Measurements from ENCODE around the gene RARG. TPM values are rescaled to one million over a fixed set of nuclear protein-coding genes. Genes with fewer than 3 reads are reported as not detected.

RARG gene
- total RNA-seq, 1 experiment from 2014 or later: 14.0 TPM

- TF ChIP-seq, protein P1, sequence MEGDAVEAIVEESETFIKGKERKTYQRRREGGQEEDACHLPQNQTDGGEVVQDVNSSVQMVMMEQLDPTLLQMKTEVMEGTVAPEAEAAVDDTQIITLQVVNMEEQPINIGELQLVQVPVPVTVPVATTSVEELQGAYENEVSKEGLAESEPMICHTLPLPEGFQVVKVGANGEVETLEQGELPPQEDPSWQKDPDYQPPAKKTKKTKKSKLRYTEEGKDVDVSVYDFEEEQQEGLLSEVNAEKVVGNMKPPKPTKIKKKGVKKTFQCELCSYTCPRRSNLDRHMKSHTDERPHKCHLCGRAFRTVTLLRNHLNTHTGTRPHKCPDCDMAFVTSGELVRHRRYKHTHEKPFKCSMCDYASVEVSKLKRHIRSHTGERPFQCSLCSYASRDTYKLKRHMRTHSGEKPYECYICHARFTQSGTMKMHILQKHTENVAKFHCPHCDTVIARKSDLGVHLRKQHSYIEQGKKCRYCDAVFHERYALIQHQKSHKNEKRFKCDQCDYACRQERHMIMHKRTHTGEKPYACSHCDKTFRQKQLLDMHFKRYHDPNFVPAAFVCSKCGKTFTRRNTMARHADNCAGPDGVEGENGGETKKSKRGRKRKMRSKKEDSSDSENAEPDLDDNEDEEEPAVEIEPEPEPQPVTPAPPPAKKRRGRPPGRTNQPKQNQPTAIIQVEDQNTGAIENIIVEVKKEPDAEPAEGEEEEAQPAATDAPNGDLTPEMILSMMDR (conservative IDR thresholded peaks at IDR 0.05; ENCODE audit: low read depth, low read length): no peak
- no peak for TF ChIP-seq EZH2 (IDR thresholded peaks at IDR 0.05; ENCODE audit: borderline replicate concordance, low read depth, low read length, poor library complexity, severe bottlenecking)
- Histone ChIP-seq H3K36me3 (ENCODE audit: insufficient read depth, low read length, poor library complexity, severe bottlenecking) (no peaks in the 10 kb centered on the region), H3K27ac (ENCODE audit: low read depth, low read length, poor library complexity, severe bottlenecking) (no peak overlapping the region), H3K4me3 (ENCODE audit: low read depth, low read length, poor library complexity, severe bottlenecking) (no peak overlapping the region), H3K27me3 (replicated peaks; ENCODE audit: insufficient read depth, low read depth, low read length, poor library complexity) (no peaks in the 10 kb centered on the region), H3K4me1 (ENCODE audit: insufficient read depth, low read length, poor library complexity, severe bottlenecking) (peaks cover 6% of the 10 kb centered on the region), H3K9me3 (ENCODE audit: low read depth, low read length, poor library complexity, severe bottlenecking) (no peaks in the 10 kb centered on the region)
- ChIA-PET CTCF (no interaction called here), POLR2A (ENCODE audit: low non-redundant PET) (no interaction called here)
- no TSS peak for BruUV-seq (replicated peaks)
- DNase-seq (ENCODE audit: low spot score): no peak
- intact Hi-C loops (cut with micrococcal nuclease; ENCODE audit: unreplicated experiment): no loop called here
Observed at GRCh38 chr12:53255996-53256395, 24.0 kb upstream of the RARG start.

DNA sequence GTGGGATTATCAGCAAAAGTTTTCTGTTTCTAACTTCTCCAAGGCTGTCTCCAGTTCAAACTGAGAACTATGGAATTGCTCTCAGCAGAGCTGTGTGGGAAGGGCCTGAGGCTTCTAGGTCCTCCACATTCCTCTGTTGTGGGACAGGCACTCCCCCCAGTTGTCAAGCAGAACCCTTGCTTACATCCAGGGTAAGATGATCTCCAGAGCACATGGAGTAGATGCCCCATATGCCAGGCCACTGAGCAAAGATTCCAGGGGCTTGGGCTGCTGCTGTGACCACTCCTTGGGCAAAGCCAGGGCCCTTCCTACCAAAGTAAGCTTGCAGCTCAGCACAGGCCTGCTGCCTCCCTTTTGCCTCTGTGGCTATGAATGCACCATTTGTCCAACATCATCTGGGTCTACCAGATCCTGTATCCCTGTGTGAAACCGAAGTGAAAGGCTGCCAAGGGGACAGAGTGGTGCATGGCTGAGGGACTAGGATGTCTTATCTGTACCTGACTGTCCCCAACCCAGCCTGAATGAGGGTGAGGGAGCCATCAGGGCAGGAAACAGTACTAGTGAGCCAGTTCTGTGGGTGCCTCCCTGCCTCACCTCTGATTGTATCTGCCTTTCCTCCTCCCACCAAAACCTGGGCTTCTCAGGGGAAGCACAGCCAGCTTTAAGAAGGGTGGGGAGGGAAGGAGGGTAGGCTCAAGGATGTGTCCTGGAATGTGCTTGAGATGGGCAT lies 23.0 kb upstream of the RARG start:
- intact Hi-C loops (cut with micrococcal nuclease; ENCODE audit: unreplicated experiment): no loop called here
- Histone ChIP-seq H3K4me1 (ENCODE audit: insufficient read depth, low read length, poor library complexity, severe bottlenecking) (peaks cover 6% of the 10 kb centered on the region), H3K36me3 (ENCODE audit: insufficient read depth, low read length, poor library complexity, severe bottlenecking) (no peaks in the 10 kb centered on the region), H3K27ac (ENCODE audit: low read depth, low read length, poor library complexity, severe bottlenecking) (no peak overlapping the region), H3K27me3 (replicated peaks; ENCODE audit: insufficient read depth, low read depth, low read length, poor library complexity) (no peaks in the 10 kb centered on the region), H3K9me3 (ENCODE audit: low read depth, low read length, poor library complexity, severe bottlenecking) (no peaks in the 10 kb centered on the region), H3K4me3 (ENCODE audit: low read depth, low read length, poor library complexity, severe bottlenecking) (no peak overlapping the region)
- DNase-seq (ENCODE audit: low spot score): no peak
- CTCF ChIA-PET: no interaction called here
- POLR2A ChIA-PET (ENCODE audit: low non-redundant PET): no interaction called here
- TF ChIP-seq, protein P1 (conservative IDR thresholded peaks at IDR 0.05; ENCODE audit: low read depth, low read length): no peak
- TF ChIP-seq EZH2 (IDR thresholded peaks at IDR 0.05; ENCODE audit: borderline replicate concordance, low read depth, low read length, poor library complexity, severe bottlenecking): no peak
- no TSS peak for BruUV-seq (replicated peaks)

- H3K27me3 ChIP-seq (replicated peaks; ENCODE audit: insufficient read depth, low read depth, low read length, poor library complexity): no peaks in the 10 kb centered on the region
- ChIA-PET CTCF (no interaction called here), POLR2A (ENCODE audit: low non-redundant PET) (no interaction called here)
- intact Hi-C loops (cut with micrococcal nuclease; ENCODE audit: unreplicated experiment): no loop called here
- no peak overlapping the region for H3K27ac ChIP-seq (ENCODE audit: low read depth, low read length, poor library complexity, severe bottlenecking)
- peaks cover 6% of the 10 kb centered on the region for H3K4me1 ChIP-seq (ENCODE audit: insufficient read depth, low read length, poor library complexity, severe bottlenecking)
- no peaks in the 10 kb centered on the region for H3K36me3 ChIP-seq (ENCODE audit: insufficient read depth, low read length, poor library complexity, severe bottlenecking)
- DNase-seq (ENCODE audit: low spot score): no peak
- H3K9me3 ChIP-seq (ENCODE audit: low read depth, low read length, poor library complexity, severe bottlenecking): no peaks in the 10 kb centered on the region
- TF ChIP-seq EZH2 (IDR thresholded peaks at IDR 0.05; ENCODE audit: borderline replicate concordance, low read depth, low read length, poor library complexity, severe bottlenecking): no peak
- TF ChIP-seq, protein P1 (conservative IDR thresholded peaks at IDR 0.05; ENCODE audit: low read depth, low read length): no peak
- no TSS peak for BruUV-seq (replicated peaks)
- H3K4me3 ChIP-seq (ENCODE audit: low read depth, low read length, poor library complexity, severe bottlenecking): peak overlapping the region; percentile 82
Observed at GRCh38 chr12:53253298-53253697, 21.3 kb upstream of the RARG start.
